ENCODE data around the gene PEAK3.

The PEAK3 gene

DNA sequence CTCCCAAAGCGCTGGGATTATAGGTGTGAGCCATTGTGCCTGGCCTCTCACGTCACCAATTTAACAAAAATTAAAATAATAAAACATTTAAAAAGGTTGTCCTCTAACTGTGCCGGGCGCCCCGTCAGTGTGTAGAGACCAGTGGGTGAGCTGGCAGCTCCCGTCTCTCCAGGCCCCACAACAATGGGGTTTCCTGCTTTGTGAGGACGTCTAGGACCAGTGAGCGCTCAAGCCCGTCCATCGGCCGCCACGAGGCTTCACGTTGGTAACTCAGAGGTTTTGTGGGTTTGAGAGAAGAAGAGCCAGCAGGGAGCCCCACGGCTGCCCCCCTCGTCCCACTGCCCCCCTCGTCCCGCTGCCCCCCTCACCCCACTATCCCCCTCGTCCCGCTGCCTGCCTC is 41.7 kb upstream of the PEAK3 start:
- H3K4me3 ChIP-seq (ENCODE audit: control insufficient read depth in 1 of 7, extremely low read depth in 1 of 7, insufficient read depth in 4 of 7, low read depth in 2 of 7, low read length in 6 of 7): no peak overlapping the region
- ChIA-PET CTCF (interaction anchor here (0.8 to 2.9 kb wide), 5 partner anchors 8 to 70 kb away, joined by 3 to 14 read pairs (median 7); no protein-coding TSS in a partner anchor), POLR2A (interaction anchor here (1.0 to 2.7 kb wide), 3 partner anchors 8 to 33 kb away, joined by 4 to 23 read pairs (median 7); no protein-coding TSS in a partner anchor)
- H3K36me3 ChIP-seq (ENCODE audit: control insufficient read depth in 4 of 4, insufficient read depth in 4 of 4, low read length in 3 of 4): peaks cover 0 to 54% (median 19%) of the 10 kb centered on the region in 4 experiments
- H3K4me1 ChIP-seq (ENCODE audit: control extremely low read depth in 1 of 4, control insufficient read depth in 4 of 4, insufficient read depth in 4 of 4, low read length in 3 of 4): peaks cover 2 to 59% (median 41%) of the 10 kb centered on the region in 4 experiments
- WGBS (ENCODE audit: insufficient coverage): 83% methylated on average over 7 of the region's 19 CpGs
- no peak for DNase-seq
- peak overlapping the region; percentile 73 to 86 for H3K27ac ChIP-seq (ENCODE audit: insufficient read depth in 1 of 2, low read depth in 1 of 2, low read length in 2 of 2, poor library complexity in 1 of 2, severe bottlenecking in 2 of 2)
- H3K27me3 ChIP-seq (replicated peaks in 2 of 5; ENCODE audit: control insufficient read depth in 4 of 5, insufficient read depth in 5 of 5, low read length in 4 of 5): no peaks in the 10 kb centered on the region
- no peaks in the 10 kb centered on the region for H3K9me3 ChIP-seq (ENCODE audit: control extremely low read depth in 1 of 5, control insufficient read depth in 4 of 5, insufficient read depth in 2 of 5, low read depth in 1 of 5, low read length in 4 of 5)

DNA sequence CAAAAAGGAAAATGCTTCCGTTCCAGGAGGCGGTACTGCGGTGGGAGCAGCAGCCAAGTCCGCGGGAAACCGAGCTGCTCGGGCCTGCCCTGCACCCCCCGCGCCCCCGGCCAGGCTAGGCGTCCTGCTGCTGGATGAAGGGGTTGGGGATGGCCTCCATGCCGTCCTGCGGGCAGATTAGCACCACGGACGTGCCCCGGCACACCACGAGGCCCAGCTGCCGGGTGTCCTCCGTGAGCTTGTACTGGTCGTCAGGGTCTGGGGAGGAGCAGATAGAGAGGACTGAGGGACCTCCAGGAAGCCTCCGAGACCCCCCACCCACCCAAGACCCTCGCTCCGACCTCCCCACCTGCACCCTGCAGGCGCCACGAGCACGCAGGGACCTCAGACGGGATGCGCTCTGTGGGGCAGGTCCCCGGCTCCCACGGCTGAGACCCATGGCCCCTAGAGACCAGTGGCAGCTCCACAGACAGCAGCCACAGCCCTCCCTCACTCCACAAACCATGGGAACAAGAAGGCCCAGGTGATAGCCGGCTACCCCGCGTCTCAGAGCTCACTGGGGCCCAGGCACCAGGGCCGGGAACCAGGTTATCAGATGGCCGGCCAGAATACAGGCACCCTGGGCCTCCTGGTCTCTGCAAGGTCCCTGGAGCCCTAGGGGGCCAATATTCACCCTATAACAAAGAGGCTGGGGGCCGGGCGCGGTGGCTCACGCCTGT is 39.7 kb upstream of the PEAK3 start:
- H3K27me3 ChIP-seq (replicated peaks in 2 of 5; ENCODE audit: control insufficient read depth in 4 of 5, insufficient read depth in 5 of 5, low read length in 4 of 5): no peaks in the 10 kb centered on the region
- H3K36me3 ChIP-seq (ENCODE audit: control insufficient read depth in 4 of 4, insufficient read depth in 4 of 4, low read length in 3 of 4): peaks cover 0 to 51% (median 19%) of the 10 kb centered on the region in 4 experiments
- CTCF ChIA-PET: interaction anchor here (0.5 to 2.5 kb wide), 6 partner anchors 10 to 85 kb away, joined by 3 to 8 read pairs (median 4); no protein-coding TSS in a partner anchor
- POLR2A ChIA-PET: interaction anchor here (0.5 kb wide), 1 partner anchor 169 kb away, joined by 3 read pairs; no protein-coding TSS in a partner anchor
- peaks cover 0 to 58% (median 31%) of the 10 kb centered on the region in 4 experiments for H3K4me1 ChIP-seq (ENCODE audit: control extremely low read depth in 1 of 4, control insufficient read depth in 4 of 4, insufficient read depth in 4 of 4, low read length in 3 of 4)
- H3K9me3 ChIP-seq (ENCODE audit: control extremely low read depth in 1 of 5, control insufficient read depth in 4 of 5, insufficient read depth in 2 of 5, low read depth in 1 of 5, low read length in 4 of 5): no peaks in the 10 kb centered on the region
- DNase-seq: no peak
- no peak overlapping the region for H3K4me3 ChIP-seq (ENCODE audit: control insufficient read depth in 1 of 7, extremely low read depth in 1 of 7, insufficient read depth in 4 of 7, low read depth in 2 of 7, low read length in 6 of 7)
- no peak overlapping the region for H3K27ac ChIP-seq (ENCODE audit: insufficient read depth in 1 of 2, low read depth in 1 of 2, low read length in 2 of 2, poor library complexity in 1 of 2, severe bottlenecking in 2 of 2)
- 95% methylated on average over 35 of the region's 39 CpGs for WGBS (ENCODE audit: insufficient coverage)

DNA sequence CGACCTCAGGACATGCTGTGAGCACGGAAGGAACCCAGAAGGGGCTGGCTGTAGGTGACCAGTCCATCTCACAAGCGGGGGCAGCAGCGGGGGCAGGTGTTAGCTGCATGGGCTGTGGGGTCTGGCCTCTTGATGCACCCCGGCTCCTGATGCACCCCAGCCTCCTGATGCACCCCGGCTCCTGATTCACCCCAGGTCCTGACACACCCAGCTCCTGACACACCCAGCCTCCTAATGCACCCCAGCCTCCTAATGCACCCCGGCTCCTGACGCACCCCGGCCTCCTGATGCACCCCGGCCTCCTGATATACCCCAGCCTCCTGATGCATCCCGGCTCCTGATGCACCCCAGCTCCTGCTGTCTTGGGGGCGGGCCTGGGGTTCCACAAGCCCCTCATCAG is 39.0 kb upstream of the PEAK3 start:
- Histone ChIP-seq H3K4me1 (ENCODE audit: control extremely low read depth in 1 of 4, control insufficient read depth in 4 of 4, insufficient read depth in 4 of 4, low read length in 3 of 4) (peaks cover 0 to 53% (median 29%) of the 10 kb centered on the region in 4 experiments), H3K36me3 (ENCODE audit: control insufficient read depth in 4 of 4, insufficient read depth in 4 of 4, low read length in 3 of 4) (peaks cover 0 to 46% (median 19%) of the 10 kb centered on the region in 4 experiments), H3K9me3 (ENCODE audit: control extremely low read depth in 1 of 5, control insufficient read depth in 4 of 5, insufficient read depth in 2 of 5, low read depth in 1 of 5, low read length in 4 of 5) (no peaks in the 10 kb centered on the region), H3K27ac (ENCODE audit: insufficient read depth in 1 of 2, low read depth in 1 of 2, low read length in 2 of 2, poor library complexity in 1 of 2, severe bottlenecking in 2 of 2) (no peak overlapping the region), H3K27me3 (replicated peaks in 2 of 5; ENCODE audit: control insufficient read depth in 4 of 5, insufficient read depth in 5 of 5, low read length in 4 of 5) (no peaks in the 10 kb centered on the region), H3K4me3 (ENCODE audit: control insufficient read depth in 1 of 7, extremely low read depth in 1 of 7, insufficient read depth in 4 of 7, low read depth in 2 of 7, low read length in 6 of 7) (no peak overlapping the region)
- ChIA-PET POLR2A (interaction anchor here (0.5 kb wide), 1 partner anchor 168 kb away, joined by 3 read pairs; no protein-coding TSS in a partner anchor), CTCF (interaction anchor here (0.9 to 2.5 kb wide), 3 partner anchors 11 to 26 kb away, joined by 3 to 8 read pairs (median 4); no protein-coding TSS in a partner anchor)
- DNase-seq: no peak
- WGBS (ENCODE audit: insufficient coverage): 83% methylated on average over 10 of the region's 12 CpGs

DNA sequence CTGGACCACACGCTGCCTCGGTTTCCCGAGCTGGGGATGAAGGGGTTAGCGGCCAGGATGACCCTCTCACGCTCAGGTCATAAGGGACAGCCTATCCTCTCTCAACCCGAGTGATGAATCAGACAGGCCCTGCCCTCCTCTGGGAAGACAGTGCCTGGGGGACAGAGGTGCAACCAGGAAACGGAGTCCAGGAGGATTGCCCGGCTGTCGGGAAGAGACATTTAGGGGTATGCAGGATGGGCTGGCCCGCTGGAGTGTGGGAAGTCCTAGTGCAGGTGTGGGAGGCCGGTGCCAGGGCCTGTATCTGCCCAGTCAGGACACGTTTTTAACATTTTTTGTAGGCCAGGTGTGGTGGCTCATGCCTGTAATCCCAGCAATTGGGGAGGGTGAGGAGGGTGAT is 38.1 kb upstream of the PEAK3 start:
- ChIA-PET CTCF (no interaction called here), POLR2A (no interaction called here)
- Histone ChIP-seq H3K27ac (ENCODE audit: insufficient read depth in 1 of 2, low read depth in 1 of 2, low read length in 2 of 2, poor library complexity in 1 of 2, severe bottlenecking in 2 of 2) (no peak overlapping the region), H3K4me1 (ENCODE audit: control extremely low read depth in 1 of 4, control insufficient read depth in 4 of 4, insufficient read depth in 4 of 4, low read length in 3 of 4) (peaks cover 0 to 50% (median 24%) of the 10 kb centered on the region in 4 experiments), H3K27me3 (replicated peaks in 2 of 5; ENCODE audit: control insufficient read depth in 4 of 5, insufficient read depth in 5 of 5, low read length in 4 of 5) (no peaks in the 10 kb centered on the region), H3K4me3 (ENCODE audit: control insufficient read depth in 1 of 7, extremely low read depth in 1 of 7, insufficient read depth in 4 of 7, low read depth in 2 of 7, low read length in 6 of 7) (no peak overlapping the region), H3K36me3 (ENCODE audit: control insufficient read depth in 4 of 4, insufficient read depth in 4 of 4, low read length in 3 of 4) (peaks cover 0 to 37% (median 19%) of the 10 kb centered on the region in 4 experiments), H3K9me3 (ENCODE audit: control extremely low read depth in 1 of 5, control insufficient read depth in 4 of 5, insufficient read depth in 2 of 5, low read depth in 1 of 5, low read length in 4 of 5) (peaks cover 0 to 2% (median under 1%) of the 10 kb centered on the region in 5 experiments)
- DNase-seq: no peak
- 97% methylated on average over 12 of the region's 12 CpGs for WGBS (ENCODE audit: insufficient coverage)

DNA sequence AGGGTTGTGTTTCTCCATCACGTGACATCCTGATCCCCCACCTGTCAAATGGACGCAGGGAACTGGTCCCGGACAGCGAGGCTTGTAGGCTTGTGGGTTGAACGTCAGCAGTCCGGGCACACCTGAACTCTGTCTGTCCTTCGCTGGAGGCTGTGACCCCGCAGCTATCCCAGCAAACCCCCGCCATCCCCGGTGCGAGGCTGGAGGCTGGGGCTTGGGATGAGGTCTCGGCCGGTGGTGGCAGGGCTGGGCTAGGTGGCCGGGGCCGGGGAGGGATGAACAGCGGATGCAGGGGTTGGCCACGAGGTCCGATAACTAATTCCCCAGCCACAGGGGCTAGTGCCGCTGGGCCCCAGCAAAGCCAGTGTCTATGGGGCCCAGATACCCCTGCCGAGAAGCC is 37.6 kb upstream of the PEAK3 start:
- DNase-seq: no peak
- WGBS (ENCODE audit: insufficient coverage): 95% methylated on average over 20 of the region's 20 CpGs
- Histone ChIP-seq H3K36me3 (ENCODE audit: control insufficient read depth in 4 of 4, insufficient read depth in 4 of 4, low read length in 3 of 4) (peaks cover 0 to 32% (median 19%) of the 10 kb centered on the region in 4 experiments), H3K4me3 (ENCODE audit: control insufficient read depth in 1 of 7, extremely low read depth in 1 of 7, insufficient read depth in 4 of 7, low read depth in 2 of 7, low read length in 6 of 7) (no peak overlapping the region), H3K27ac (ENCODE audit: insufficient read depth in 1 of 2, low read depth in 1 of 2, low read length in 2 of 2, poor library complexity in 1 of 2, severe bottlenecking in 2 of 2) (no peak overlapping the region), H3K4me1 (ENCODE audit: control extremely low read depth in 1 of 4, control insufficient read depth in 4 of 4, insufficient read depth in 4 of 4, low read length in 3 of 4) (peaks cover 0 to 45% (median 19%) of the 10 kb centered on the region in 4 experiments), H3K27me3 (replicated peaks in 2 of 5; ENCODE audit: control insufficient read depth in 4 of 5, insufficient read depth in 5 of 5, low read length in 4 of 5) (no peaks in the 10 kb centered on the region), H3K9me3 (ENCODE audit: control extremely low read depth in 1 of 5, control insufficient read depth in 4 of 5, insufficient read depth in 2 of 5, low read depth in 1 of 5, low read length in 4 of 5) (peaks cover 0 to 7% (median 5%) of the 10 kb centered on the region in 5 experiments)
- CTCF ChIA-PET: no interaction called here
- POLR2A ChIA-PET: interaction anchor here (1.2 kb wide), 1 partner anchor 11 kb away, joined by 3 read pairs; no protein-coding TSS in a partner anchor

DNA sequence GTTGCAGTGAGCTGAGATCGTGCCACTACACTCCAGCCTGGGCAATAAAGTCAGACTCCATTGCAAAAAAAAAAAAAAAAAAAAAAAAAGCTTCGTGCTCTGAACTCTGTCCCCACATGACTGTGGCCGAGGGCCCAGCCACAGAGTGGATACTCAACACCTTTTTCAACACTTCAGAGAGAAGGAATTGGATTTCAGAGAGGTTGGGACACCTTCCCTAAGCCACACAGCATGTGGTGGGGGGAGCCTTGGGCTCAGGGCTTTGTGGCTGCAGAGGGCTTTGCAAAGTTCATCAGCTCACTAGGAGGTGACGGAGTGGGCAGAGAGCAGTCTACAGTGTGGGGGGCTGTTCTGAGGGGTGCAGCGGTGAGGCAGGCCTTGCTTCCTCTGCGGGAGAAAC is 36.9 kb upstream of the PEAK3 start:
- WGBS (ENCODE audit: insufficient coverage): 77% methylated on average over 3 of the region's 6 CpGs
- H3K36me3 ChIP-seq (ENCODE audit: control insufficient read depth in 4 of 4, insufficient read depth in 4 of 4, low read length in 3 of 4): peaks cover 0 to 26% (median 16%) of the 10 kb centered on the region in 4 experiments
- CTCF ChIA-PET: interaction anchor here (1.0 kb wide), 2 partner anchors 36 to 88 kb away, joined by 3 read pairs; no protein-coding TSS in a partner anchor
- peaks cover 2 to 7% (median 5%) of the 10 kb centered on the region in 5 experiments for H3K9me3 ChIP-seq (ENCODE audit: control extremely low read depth in 1 of 5, control insufficient read depth in 4 of 5, insufficient read depth in 2 of 5, low read depth in 1 of 5, low read length in 4 of 5)
- H3K27me3 ChIP-seq (replicated peaks in 2 of 5; ENCODE audit: control insufficient read depth in 4 of 5, insufficient read depth in 5 of 5, low read length in 4 of 5): no peaks in the 10 kb centered on the region
- POLR2A ChIA-PET: interaction anchor here (0.5 to 1.2 kb wide), 4 partner anchors 10 to 74 kb away, joined by 3 to 8 read pairs (median 3); no protein-coding TSS in a partner anchor
- no peak overlapping the region for H3K4me3 ChIP-seq (ENCODE audit: control insufficient read depth in 1 of 7, extremely low read depth in 1 of 7, insufficient read depth in 4 of 7, low read depth in 2 of 7, low read length in 6 of 7)
- H3K4me1 ChIP-seq (ENCODE audit: control extremely low read depth in 1 of 4, control insufficient read depth in 4 of 4, insufficient read depth in 4 of 4, low read length in 3 of 4): peaks cover 0 to 39% (median 14%) of the 10 kb centered on the region in 4 experiments
- H3K27ac ChIP-seq (ENCODE audit: insufficient read depth in 1 of 2, low read depth in 1 of 2, low read length in 2 of 2, poor library complexity in 1 of 2, severe bottlenecking in 2 of 2): no peak overlapping the region
- no peak for DNase-seq

Measured in common myeloid progenitor, CD34-positive (primary cell).